Stimulated activated CD4-positive, alpha-beta T cell treated with anti-CD3 and anti-CD28 coated beads, Interleukin-4, amount 100 ng/mL, for 4 hours (primary cell): ENCODE data around the gene ONECUT1.

Experiments
- DNase-seq, 2 experiments: peaks; one replicate each; pipeline ENCODE4 v3.0.0-alpha.2; 2020

ONECUT1 gene

DNA sequence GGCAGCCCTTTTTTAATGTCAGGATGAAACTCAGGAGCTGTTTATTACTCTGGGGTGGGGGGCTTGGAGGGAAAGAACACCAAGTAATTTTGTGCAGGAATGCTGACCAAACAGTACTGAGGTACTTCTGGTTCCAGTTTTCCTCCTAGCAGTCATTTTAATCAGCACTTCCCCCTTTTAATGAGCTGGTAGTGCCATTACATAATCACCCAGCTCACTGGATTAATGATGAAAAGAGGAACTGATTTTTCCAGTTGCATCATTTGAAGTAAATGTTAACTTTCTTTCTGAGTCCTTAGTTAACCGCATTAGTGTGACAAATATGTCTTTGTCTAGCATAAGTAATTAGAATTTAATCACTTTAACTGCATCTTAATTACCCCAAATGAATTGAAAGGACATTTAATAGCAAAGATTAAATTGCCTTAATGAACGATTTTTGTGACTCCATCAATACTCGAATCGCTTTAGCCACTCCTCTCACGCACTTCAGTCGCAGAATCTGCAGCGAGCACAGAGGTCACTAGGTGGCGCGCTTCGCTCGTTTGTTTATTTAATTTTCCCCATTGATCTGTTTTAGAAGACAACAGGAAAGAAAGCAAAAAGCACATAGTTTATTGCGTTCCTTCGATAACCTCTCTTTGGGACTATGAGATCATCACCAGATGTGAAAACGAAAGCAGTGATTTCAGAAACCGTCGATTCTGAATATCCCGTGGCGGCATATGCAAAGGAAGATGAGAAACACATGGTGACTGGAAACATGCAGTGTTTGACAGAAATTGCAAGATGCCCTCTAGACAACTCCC is 9.8 kb downstream of the ONECUT1 start:
- peak; percentile 47 to 59 for DNase-seq

DNA sequence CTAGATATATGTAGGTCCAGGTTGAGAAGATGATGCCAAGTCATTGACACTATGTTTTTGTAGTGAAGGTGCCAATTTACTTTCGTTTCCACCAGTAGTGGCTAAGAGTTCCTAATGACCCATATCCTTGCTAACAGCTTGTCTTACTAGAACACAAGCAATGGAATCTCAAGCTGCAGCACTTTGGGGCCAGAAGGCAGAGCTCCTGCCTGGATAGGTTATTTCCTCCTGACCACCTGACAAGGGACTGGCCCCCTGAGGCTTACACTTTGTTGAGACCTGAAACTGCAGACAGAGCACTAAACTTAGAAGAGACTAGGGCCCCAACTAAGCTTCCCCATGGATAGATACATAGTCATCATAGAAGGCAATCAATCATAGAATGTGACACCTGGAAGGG is 11.7 kb downstream of the ONECUT1 start:
- no peak for DNase-seq

DNA sequence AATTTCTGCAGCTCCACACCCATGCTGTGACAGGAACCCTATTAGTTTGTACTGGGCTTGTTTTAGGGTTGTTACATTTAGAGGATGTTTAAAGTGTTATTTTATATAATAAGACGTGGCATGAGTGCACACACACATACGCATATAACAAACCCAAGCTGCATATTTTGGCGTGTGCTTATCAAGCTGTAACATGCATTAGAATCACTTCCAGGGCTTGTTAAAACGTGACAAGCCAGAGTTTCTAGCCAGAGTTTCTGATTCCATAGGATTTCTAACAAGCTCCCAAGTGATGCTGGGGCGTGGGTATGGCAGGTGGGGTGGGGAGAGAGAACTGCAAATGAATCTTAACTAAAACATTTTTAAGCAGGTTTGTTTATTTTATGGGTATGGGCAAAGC is 17.4 kb downstream of the ONECUT1 start:
- no peak for DNase-seq

DNA sequence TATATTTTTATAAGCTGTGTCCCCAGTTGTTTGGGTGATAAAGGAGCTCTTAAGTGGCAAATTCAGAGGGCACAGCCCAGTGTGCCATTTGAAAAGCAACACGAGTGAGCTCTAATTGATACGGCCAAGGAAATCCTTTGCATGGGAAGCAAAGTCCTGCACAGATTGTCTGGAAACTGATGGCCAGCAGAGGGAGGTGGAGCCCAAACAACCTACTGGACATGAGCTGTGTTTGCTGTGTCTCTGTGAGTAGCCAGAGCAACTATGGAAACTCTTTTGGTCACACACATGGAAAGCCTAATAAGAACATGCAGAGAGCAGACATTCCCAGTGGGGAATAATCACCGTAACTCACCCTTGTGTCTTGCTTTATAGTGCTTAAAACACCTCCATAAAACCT is 24.4 kb downstream of the ONECUT1 start:
- DNase-seq = no peak

DNA sequence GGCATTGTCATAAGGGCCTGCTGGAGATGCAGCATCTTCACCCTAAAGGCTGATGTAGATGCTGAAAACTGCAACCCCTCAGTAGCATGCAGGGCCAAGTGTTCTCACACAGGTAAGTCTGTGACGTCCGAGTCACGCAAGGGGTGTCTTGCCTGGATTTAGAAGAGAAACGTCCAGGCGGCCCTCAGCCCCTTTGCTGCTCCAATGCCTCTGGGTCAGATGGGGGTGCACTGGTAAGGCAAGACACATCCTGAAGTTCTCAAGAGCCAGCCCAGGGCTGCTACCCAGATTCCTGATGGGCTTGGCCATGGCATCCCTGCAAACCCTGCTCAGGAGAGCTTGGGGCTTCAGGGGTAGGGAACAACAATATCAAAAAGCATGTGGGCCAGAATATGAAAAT is 25.4 kb downstream of the ONECUT1 start:
- DNase-seq = no peak

DNA sequence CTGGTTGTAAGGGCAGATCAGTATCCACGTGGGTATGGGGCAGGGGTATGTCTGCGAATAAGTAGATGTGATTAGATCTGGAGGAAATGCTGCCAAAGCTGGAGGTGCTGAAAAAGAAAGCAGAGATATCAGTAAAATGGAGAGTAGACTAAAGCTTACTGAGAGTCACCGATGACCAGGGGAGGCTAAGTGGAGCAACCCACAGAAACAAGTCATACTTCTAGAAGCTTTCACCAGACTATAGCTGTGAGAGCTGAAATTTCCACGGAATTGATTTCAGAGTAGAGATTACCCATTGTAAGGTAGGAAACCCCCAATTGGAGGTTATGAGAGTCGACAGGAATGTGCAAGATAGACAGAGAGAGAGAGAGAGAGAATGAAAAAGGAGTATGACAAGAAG is 27.5 kb downstream of the ONECUT1 start:
- DNase-seq = no peak

DNA sequence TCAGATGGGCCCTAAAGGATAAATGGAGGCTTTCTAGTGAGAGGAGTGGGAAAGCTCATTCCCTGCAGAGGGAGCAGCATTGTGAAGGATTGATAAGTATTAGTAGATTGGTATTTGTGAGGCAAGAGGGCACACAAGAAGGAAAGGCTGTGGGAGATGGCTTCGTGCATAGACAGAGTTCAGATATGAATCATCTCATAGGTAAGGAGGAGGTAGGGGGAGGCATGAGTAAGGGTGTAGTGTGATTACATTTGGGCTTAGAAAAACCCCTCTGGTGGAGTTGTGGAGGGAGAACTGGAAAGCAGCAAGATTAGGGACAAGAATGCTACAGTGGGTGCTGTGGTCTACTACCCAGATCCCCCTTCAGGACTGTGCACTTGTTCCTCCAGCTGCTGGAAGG is 29.6 kb downstream of the ONECUT1 start:
- no peak for DNase-seq

DNA sequence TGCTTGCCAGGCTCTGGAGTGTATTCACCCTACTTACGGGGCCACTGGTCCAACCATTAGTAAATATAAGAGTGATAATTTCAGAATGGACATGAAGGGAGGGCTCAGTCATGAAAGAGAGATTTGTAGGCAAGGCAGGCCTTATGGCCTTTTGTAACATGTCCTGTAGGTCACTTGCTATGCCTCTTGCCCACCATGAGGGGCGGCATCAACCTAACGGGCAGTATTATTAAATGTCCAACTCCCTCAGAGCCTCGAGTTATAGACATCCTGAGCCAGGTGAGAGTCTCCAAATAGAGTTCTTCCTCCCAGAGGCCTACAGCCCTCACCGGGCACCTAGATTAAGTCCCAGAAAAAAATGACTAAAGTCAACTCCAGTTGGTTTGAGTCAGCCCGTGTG is 30.2 kb downstream of the ONECUT1 start:
- no peak for DNase-seq

DNA sequence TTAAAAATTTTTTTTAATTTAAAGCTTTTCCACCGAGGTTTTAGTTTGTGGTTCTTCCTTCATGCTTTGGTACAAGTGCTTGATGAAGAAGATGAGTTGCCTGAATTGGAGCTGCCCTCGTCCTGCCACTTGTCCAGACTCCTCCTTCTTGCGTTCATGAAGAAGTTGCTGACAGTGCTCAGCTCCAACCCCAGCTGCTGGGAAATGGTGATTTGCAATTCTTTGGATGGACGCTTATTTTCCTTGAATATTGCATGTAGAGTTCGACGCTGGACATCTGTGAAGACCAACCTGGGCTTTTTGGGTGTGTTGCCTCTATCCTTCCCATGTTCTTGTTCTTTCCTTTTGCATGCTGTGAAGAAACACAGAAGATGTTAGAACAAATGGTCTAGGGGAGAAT is 32.6 kb downstream of the ONECUT1 start:
- DNase-seq = no peak

DNA sequence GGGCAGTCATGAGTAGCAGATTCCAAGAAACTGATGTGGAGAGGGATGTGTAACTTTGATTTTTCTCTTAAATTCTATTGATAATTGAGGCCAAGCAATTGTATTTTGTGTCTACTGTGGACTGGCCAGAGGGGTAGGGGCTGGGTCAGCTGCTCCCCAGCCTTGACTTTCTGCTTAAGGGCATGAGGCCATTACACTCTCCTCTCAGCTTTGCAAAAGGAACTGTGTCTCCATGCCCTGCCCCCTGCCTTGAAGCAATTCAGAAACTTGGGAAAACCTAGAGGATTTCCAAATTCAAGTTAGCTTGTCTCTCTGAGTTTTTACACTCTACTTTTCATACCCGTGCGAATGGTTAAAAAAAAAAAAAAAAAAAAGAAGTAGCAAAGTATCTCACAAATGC is 38.6 kb downstream of the ONECUT1 start:
- DNase-seq = no peak

DNA sequence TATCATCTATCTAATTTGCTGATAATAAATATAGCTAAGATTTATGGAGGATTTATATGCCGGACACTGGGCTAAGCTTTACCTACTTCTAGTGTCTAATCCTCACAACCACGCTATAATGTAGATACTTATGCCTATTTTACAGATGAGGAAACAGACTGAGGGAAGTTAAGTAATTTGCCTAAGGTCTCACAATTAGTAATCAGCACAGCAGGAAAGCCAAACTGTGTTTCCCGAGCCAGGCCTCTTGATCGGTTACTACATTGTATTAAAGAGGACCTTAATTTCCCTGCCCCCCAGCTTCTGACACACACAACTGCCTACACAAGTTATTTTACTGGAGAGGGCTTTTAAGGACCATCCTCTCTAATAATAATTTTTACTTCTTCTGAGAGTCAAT is 40.9 kb downstream of the ONECUT1 start:
- no peak for DNase-seq

DNA sequence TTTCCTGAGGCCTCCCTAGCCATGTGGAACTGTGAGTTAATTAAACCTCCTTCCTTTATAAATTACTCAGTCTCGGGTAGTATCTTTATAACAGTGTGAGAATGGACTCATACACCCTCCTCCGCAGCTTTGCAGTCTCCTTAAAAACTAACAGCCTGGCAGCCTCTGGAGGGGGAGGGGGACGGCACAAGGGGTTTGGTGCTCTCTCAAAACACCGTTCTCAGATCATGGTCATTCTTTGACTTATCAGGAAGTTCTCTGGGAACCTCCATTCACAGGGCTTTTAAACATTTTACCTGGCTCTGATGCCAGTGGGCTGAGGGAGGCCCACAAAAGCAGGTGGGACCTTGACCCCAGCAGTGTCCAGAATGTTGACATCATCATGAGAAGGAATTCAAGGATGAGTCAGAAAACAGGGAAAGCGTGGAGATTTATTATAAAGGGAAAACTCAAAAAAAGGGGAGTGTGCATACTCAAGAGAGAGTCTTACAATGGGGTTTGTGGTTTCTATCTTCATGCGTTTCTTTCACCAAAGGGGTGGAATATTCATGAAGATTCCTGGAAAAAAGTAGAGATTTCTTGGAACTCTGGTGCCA is 43.9 kb downstream of the ONECUT1 start:
- DNase-seq = no peak

DNA sequence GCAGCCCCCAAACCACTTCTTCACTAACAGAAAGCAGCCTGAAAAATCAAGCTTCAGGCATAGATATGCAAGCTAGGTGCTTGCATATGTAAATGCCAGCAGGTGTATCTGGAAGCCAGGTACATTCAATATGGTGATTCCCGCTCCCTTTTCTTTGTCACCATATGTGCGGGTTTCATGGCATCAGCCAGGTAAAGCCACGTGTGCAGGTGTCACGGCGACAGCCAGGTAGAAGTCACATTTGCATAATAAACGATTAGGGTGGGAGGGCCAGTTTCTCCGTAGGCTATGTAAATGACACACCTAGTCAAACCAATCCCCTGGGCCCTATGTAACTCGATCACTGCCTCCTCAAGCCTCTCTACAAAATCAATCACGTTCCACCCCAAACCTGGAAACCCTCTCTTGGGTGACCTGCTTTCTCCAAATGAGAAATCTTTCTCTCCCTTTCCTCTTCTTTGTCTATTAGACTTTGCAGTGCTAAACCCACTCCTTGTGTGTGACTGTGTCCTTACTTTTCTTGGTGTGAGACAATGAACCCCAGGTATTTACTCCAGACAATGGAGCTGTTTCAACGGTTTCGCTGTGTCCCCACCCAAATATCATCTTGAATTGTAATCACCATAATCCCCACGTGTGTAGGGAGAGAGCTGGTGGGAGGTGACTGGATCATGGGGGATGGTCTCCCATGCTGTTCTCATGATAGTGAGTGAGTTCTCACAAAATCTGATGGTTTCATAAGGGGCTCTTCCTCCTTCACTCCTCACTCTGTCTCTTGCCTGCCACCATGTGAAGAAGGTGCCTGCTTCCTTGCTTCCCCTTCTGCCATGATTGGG is 44.6 kb downstream of the ONECUT1 start:
- no peak for DNase-seq

DNA sequence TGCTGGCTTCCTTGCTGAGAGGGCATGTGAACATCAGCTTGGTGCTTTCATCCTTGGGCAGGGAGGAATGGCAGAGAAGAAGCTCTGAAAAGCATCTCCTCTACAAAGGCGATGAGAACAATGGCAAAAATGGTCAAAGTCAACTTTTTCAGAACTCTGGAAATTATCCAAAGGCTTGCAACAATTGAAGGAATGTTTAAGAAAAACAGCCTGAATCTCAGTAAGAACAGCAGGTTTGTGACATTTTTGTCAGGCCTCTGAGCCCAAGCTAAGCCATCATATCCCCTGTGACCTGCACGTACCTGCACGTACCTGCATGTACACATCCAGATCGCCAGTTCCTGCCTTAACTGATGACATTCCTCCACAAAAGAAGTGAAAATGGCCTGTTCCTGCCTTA is 51.8 kb downstream of the ONECUT1 start:
- DNase-seq = no peak

DNA sequence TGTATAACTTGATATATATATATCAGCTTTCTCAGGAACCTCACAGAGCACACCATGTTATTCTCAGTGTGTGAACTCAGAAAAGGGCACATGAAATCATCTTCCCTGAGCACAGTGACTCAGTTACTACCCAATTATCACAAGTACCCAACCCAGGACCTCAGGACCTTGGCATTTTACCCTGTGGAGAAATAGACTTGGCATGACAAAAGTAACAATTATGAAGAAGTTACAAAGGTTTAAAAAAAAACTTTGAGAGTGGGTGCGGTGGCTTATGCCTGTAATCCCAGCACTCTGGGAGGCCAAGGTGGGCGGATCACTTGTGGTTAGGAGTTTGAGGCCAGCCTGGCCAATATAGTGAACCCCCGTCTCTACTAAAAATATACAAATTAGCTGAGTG is 52.4 kb downstream of the ONECUT1 start:
- DNase-seq = no peak

DNA sequence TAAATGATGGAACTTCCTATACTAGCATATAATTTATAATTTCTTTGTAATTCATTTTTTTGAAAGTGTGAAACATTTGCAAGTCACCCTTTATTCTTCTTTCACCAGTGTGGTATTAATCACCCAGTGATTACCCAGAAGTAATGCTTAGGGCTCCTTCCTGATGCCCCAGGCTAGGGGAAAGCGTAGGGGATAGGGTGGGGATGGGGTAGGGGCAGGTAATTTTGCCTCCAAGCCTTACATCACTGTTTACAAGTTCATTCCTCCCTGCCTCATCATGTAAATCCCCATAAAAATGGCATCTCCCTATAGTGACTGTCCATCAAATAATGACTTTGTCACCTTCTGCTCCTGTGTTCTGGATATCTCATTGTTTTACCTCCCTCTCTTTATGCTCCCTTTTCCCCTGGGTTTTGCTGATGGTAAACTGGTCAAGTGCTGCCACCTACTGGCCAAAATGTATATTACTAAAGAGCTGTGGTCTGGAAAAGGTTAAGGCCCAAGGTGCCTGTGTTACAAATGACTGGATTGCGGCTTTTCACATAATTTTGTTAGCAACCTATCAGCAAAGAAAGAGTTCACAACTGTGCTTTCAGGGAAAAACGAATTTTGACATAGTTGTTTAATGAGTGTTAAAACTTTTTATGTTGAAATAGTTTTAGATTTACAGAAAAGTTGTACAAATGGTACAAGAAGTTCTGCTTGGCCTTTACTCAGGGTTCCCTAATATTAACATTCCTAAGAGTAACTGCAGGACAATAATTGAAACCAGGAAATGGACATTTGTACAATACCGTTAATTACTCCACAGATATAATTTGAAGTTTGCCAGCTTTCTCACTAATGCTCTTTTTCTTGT is 54.7 kb downstream of the ONECUT1 start:
- DNase-seq = peak; percentile 34 to 50

DNA sequence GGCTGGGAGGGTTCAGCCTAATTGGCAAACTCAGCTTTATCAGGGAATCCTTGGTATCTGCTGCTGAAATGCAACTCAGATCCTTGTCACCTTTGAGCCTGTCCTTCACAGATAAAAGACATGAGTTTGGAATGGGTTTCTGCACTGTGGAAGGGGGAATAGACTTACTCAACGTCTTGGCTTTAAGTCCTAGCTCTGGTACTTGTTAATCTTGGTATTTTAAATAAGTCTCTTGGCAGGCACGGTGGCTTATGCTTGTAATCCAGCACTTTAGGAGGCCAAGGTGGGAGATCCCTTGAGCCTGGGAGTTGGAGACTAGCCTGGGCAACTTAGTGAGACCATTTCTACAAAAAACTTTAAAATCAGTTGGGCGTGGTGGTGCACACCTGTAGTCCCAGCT is 55.8 kb downstream of the ONECUT1 start:
- no peak for DNase-seq

DNA sequence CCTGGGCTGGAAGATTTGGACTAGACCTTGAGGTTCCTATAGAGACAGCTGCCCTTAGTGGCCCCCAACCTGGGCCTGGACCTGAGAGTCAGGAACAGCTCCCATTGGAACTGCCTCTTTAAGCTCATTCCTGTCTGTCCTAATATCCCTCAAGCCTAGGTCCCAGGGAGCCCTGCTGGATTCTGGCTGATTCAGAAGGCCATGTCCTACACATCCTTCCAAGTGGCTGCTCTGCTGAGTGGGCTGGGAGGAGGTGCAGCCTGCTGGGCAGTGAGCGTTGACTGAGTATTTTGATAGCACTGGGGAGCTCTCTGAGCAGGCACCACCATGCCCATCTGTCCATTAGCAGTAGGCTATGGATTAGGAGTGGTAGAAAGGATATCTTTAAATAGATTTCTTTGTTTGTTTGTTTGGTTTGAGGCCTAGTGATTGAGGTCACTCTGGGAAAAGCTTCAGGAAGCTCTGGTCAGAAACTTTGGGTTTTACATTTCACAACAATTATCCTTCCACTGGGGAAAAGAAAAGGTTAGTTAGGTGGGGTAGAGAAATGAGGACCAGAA is 56.4 kb downstream of the ONECUT1 start:
- DNase-seq = no peak

DNA sequence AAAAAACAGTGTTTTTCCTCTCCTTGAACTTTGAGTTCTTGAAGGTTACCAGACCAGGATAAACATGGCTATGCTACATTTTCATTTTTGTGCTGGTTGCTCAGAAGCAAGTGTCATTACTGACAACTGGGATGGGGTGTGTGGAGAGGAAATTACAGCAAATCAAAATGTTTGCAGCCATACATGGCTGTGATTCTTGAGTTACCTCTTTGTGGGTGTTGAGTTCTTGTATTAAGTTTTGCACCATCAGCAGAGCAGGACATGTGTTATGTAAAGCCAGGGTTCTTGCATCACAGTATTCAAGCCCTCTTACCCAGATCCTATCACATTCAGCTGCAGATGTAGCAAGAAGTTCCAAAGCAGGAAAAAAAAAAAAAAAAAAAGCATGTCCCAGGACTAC is 57.0 kb downstream of the ONECUT1 start:
- DNase-seq = no peak

DNA sequence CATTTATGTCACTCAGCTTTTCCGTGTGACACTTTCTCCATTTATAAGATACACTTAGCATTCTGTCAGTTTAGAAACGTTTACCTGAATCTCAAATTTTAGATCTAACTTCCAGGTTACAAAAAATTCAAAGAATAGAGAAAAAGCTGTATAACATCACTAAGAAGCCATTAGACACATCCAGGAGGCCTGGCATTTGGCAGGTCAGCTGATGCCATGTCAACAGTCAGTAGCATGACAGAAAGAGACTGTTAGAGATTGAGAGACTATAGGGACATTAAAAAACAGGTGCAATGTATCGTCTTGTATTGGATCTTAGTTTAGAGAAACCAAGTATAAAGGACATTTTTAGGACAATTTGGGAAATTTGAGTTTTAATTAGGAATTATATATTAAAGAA is 57.6 kb downstream of the ONECUT1 start:
- no peak for DNase-seq

DNA sequence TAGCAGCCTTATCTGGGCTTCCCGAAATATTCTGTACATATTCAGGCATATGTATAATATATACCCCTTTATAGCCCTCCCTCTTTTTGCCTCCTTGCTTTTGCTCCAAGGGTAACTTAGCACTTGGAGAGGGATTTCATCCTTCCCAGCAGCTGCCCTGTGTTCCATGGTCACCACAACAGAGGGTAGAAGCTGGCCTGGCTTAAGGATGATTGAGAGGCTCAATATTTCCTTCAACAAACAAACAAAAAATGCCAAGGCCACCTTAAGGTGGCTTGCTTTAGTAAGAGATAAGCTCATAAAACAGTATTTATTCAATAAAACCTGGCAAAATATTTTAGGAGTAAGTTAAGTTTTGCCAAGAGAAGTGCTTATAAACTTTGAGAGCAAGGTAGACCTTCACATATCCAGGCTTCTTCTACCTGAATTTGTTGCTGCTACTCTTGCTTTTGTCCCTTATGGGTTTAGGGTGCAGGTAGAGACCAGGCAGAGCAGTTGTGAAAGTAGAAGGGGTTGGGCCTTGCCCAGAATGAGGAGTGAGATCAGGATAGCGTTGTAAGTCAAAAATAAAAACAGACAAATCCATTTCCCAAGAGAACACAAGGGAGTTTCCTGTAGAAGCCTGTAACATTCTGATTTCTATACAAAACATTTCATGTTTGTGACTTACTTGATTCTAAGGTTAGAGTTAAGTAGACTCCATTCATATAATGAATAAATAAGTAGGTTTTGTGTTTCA is 58.2 kb downstream of the ONECUT1 start:
- DNase-seq = no peak

DNA sequence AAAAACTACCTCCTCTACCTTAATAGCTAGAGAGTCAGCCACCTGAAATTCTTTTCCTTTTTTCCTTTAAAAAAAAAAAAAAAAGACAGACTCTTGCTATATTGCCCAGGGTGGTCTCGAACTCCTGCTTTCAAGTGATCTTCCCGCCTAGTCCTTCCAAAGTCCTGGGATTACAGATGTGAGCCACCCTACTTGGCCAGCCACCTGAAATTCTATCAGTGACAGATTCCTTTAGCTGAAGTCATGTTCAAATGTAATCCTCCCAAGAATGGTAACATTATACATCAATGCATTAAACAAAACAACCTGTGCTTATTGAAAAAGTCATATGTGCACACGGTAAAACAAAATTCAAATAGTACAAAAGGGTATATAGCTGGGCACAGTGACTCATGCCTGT is 59.1 kb downstream of the ONECUT1 start:
- DNase-seq = no peak
